Head of caudate nucleus (tissue), 42 donors: ENCODE results near the gene ZPR1.
"Not testable (repeated sequence)": the region's sequence is repeated elsewhere in the genome, so short reads cannot be mapped to it uniquely, and the experiment has no call there.

Source experiments
- DNase-seq, 42 donors: peaks; one replicate each; pipeline versions ENCODE4 v3.0.0 to v3.0.0-alpha.2; 2020 to 2021; ENCODE audit warnings: mixed read lengths in 7 of 42
- intact Hi-C: fragments of 100-400 bp; cut with DNase I; formaldehyde crosslinking; loops from one replicate; pipeline ENCODE4 v1.15.0; 2022

The ZPR1 gene

DNA sequence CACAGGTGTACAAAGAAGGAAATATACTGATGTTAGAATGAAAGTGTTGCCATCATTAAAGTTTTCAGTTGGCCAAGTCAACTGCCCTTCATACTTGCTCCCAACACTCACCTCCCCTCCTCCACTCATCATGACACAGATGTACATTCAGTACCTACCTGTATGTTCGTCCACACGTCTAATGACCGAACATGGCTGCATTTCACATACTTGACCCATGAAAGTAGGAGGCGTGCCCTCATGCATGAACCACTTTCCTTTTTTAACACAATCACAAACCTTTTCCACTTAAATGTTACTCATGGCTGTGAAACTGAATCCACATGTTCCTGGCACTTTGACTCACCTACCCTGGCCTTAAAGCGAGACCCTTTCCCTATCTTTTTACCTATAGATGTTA, 11.8 kb downstream of the ZPR1 start:
- no peak for DNase-seq
- intact Hi-C loops, result no loop called here

- intact Hi-C loops, result no loop called here
- DNase-seq, result no peak
These were observed 13.2 kb downstream of the ZPR1 start for GRCh38 chr11:116774661-116775060.

DNA sequence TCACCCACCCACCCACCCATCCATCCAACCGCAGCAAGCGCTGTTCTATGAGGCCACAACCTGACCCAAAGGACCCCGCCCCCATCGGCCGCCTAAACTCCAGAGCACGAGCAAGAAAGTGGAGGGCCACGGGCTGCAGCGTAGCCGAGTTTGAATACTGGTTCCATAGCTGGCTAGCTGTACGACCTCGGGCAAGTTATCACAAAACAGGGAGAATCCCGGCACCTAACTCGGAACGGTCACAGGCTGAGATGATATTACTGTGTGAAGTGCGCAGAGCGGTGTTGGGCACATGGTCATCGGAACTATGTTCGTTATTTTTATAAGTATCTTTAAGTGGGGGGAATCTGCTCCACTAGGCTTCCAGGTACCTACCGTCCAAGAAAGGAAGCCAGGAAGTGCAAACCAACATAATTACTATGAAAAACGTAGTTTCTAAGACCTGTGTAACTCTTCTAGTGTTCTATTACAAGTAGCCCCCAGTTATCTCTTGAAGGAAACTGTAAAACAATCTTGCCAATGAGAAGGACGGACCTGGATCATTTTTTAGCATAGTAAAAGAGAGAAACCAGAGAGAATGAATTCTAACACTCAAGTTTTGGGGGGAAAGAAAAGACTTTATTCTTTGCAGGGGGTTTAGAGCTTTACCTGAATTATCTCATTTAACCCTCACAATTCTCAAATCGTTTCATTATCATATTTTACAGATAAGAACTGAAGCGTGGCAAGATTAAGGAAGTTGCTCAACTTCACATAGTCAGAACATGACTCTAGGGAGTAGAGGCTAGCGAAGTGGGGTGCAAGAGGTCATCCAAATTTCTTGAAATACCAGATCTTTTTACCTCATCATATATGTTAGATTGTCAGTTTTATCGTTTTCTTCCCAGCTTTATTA, 14.4 kb downstream of the ZPR1 start:
- intact Hi-C loops, result no loop called here
- peak in 3 of 42 donors; percentile 44 to 72 (median 48) for DNase-seq

DNA sequence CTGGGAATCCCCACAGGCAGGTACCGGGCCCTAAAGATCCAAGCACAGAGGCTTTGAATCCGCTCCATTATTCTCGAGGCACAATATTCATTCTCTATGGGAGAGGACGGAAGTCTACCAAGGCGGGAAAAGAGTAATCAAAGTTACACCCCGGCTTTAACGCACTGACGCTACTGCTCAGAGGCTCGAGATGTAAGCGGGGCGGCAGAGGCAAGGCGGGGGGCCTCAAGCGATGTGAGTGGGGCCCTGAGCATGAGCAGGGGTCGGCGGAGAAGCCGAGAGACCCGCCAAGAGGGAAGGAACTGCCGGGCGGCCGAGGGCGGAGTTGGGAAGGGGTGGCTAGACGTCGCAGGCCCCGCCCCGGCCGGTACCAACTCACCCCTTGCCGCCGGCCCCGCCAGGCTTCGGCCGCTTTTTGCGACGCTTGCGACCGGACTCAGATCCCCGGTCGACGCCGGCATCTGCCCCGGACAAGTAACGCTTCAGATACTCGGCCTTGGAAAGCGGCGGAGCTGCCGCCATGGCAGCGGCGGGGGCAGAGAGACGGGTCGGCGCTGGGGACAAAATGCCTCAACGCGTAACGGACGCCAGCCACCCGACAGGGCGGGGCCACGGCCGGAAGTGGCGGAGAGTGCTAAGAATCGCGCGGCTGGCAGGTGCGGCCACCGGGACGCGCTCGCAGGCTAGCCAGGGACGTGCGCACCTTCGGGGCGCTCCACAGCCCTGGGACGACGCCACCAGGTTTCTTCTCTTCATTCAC, 15.2 kb downstream of the ZPR1 start, which contains the start of gene BUD13:
Gene BUD13, minus strand, starts transcription at position 545 of the 760 bp plus-strand sequence. Its CDS starts 23 bp downstream, at position 522.
- intact Hi-C loops, result no loop called here
- peak; percentile 75 to 96 (median 92) for DNase-seq

DNA sequence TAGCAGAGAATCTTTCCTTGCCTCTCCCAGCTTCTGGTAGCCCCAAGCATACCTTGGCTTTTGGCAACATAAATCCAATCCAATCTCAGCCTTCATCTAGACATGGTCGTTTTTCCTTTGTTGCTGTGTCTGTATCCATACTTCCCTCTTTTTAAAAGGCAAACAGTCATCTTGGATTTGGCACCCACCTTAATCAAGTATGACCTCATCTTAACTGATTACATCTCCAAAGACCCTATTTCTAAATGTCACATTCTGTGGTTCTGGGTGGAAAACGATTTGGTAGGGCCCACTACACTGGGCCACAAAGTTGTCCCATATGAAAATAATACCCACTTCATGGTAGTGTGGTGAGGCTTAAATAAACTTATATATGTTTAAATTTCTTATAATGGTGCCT, 15.9 kb downstream of the ZPR1 start:
- no peak for DNase-seq
- intact Hi-C loops, result no loop called here

DNA sequence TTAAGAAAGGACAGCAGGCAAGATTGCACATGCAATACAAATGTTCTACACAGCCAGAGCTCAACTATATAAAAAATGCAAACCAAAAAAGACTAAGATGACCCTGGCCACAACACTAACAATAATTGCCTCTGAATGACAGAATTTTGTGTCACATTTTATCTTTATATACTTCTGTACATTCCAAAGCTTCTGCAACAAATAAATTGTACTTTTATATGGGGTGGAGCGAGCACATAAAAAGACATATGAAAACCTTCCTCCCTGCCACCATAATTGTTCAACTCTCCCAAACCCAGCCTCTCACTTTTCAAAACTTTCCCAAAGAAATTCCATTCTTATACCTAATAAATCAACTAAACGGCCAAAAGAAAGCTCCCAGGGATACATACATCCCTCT, 25.7 kb downstream of the ZPR1 start:
- DNase-seq, result no peak
- intact Hi-C loops, result no loop called here

DNA sequence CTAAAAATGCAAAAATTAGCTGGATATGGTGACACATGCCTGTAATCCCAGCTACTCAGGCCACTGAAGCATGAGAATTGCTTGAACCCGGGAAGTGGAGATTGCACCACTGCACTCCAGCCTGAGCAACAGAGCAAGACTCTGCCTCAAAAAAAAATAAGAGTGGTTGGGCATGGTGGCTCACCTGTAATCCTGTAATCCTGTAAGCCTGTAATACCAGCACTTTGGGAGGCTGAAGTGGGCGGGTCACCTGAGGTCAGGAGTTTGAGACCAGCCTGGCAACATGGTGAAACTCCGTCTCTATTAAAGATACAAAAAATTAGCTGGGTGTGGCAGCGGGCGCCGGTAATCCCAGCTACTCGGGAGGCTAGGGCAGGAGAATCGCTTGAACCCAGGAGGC, 31.8 kb downstream of the ZPR1 start:
- intact Hi-C loops, DNase-seq: not testable (repeated sequence)

GRCh38 chr11:116750070-116750718, 37.6 kb downstream of the ZPR1 start:
- intact Hi-C loops, result no loop called here
- DNase-seq, result no peak

GRCh38 chr11:116742104-116742503, 45.7 kb downstream of the ZPR1 start:
- no peak for DNase-seq
- intact Hi-C loops, result no loop called here

GRCh38 chr11:116740741-116741140, 47.1 kb downstream of the ZPR1 start:
- intact Hi-C loops, result no loop called here
- DNase-seq, result no peak

- intact Hi-C loops, result no loop called here
- peak in 1 of 42 donors; percentile 12 for DNase-seq
These were observed 48.8 kb downstream of the ZPR1 start for GRCh38 chr11:116738975-116739374.

DNA sequence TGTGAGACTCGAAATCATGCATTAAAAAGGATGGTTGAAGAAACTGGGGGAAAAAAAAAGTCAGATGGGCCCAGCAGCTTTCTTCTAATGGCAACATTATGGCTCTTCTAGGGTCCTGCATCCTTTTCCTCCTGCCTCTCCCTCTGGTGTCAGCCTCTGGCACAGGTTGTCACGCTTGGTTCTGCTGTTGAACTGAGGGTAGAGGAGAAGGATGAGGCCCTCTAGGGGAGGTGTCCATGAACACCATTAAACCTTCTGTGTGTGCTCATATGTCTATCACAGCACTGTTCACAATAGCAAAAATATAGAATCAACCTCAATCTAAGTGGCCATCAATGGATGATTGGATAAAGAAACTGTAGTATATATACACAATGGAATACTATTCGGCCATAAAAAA, 51.1 kb downstream of the ZPR1 start:
- DNase-seq, result no peak

GRCh38 chr11:116733969-116734508, 53.8 kb downstream of the ZPR1 start:
- peak in 1 of 42 donors; percentile 5 for DNase-seq
- intact Hi-C loops, result no loop called here

More for the DNA sequence above, 51.1 kb downstream of the ZPR1 start:
- intact Hi-C loops, result no loop called here

DNA sequence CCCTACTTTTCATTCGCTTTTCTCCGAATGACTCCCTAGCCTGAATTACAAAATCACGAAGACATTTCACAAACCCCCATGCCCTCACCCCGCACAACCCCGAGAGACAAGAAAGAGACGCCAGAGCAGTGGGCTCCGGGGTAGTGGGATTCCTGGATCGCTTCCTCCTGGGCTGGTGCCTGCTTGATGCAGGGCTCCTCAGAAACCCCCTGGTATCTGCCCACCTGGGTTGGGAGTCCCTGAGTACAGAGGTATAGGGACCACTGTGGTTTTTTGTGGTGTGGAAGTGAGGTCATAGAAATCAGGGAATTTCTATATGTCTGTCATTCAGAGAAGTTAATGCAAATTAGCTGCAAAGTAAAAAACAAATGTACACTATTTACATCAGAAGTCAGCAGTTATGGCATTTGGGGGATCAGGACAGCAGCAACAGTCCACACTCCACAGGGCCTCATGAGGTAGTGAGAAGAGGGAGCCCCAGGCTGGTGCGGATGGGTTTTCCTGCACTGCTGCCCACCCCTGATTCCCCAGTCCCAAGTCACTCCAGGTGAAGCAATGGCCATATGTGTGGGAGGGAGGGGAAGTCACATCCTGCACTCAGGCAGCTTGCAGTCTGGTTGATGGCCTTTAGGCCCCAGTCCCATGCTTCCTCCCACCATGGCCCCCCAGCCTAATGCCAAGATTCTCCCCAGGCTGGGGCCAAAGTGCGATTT, 54.6 kb downstream of the ZPR1 start:
- intact Hi-C loops, result no loop called here
- DNase-seq, result peak in 2 of 42 donors; percentile 5 to 7

DNA sequence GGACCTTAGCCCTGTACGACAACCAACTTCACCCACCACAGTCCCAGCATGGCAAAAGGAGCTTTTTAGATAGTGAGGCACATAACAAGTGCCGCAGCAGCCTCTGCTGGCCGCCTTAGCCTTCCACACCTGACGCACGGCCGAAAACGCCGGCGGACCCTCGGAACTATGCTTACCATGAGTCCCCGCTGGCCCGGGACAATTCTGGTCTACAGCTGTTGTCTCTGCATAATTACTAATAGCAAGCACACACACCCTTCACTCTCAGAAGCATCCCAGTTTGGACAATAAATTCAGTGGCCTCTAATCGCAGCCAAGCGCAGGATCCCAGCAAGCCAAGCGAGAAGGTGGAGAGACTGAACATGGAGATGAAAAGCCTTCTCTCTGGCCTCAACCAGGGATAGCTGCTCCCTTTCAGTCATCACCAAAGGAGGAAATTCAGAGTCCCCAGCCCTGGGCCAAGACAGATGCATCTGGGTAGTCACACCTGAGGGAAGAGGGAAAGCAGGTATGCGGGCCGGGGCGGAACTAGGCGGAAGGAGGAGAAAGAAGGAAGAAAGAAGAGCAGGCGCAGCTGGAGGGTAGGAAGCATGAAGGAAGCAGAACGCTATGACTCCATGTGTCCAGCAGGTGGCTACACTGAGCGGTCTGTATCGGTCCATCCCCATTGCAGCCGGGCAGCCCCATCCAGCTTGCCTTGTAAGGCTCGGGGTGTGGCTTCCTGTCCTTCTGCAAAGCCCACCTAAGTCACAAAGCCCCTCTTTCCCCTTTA, 55.4 kb downstream of the ZPR1 start:
- intact Hi-C loops, result no loop called here
- DNase-seq, result peak; percentile 39 to 86 (median 72)

- intact Hi-C loops, result no loop called here
- DNase-seq, result peak in 16 of 42 donors; percentile 19 to 70 (median 42)
These were observed 56.0 kb downstream of the ZPR1 start for GRCh38 chr11:116731821-116732220.

GRCh38 chr11:116731097-116731761, 56.6 kb downstream of the ZPR1 start:
- peak; percentile 46 to 92 (median 78) for DNase-seq
- intact Hi-C loops, result no loop called here
